Activated CD8-positive, alpha-beta memory T cell treated with anti-CD3 and anti-CD28 coated beads, Interleukin-2, amount 10 ng/mL, durations not matched to agents 7 days and 5 days (primary cell): ENCODE results near the gene TAF1. TPM values are rescaled to one million over a fixed set of nuclear protein-coding genes. Genes with fewer than 3 reads are reported as not detected.
"Not testable (repeated sequence)": the region's sequence is repeated elsewhere in the genome, so short reads cannot be mapped to it uniquely, and the experiment has no call there.

Source experiments
- ATAC-seq: fragments of 150-1000 bp; cut with Tn5 transposase; one replicate; pipeline ENCODE4 v1.10.0; 2021; ENCODE audit warnings: moderate library complexity
- CTCF ChIA-PET: fragments of 350-600 bp; sonication (Branson Sonifier 250); formaldehyde crosslinking; loops from one replicate; lab custom pipeline; 2021; ENCODE audit warnings: antibody characterized with exemption; lab: Charles Lee
- DNase-seq: peaks from one replicate; pipeline ENCODE4 v3.0.0-alpha.2; 2020
- H3K27ac Mint-ChIP-seq: one replicate; pipeline ENCODE4 v1.8.0; 2021; ENCODE audit warnings: mild to moderate bottlenecking, mixed read lengths
- H3K27me3 Mint-ChIP-seq: one replicate; pipeline ENCODE4 v1.8.0; 2021; ENCODE audit warnings: mixed read lengths
- H3K36me3 Mint-ChIP-seq: one replicate; pipeline ENCODE4 v1.8.0; 2021; ENCODE audit warnings: mild to moderate bottlenecking, mixed read lengths
- H3K4me1 Mint-ChIP-seq: one replicate; pipeline ENCODE4 v1.8.0; 2021; ENCODE audit warnings: mixed read lengths
- H3K4me3 Mint-ChIP-seq: one replicate; pipeline ENCODE4 v1.8.0; 2021; ENCODE audit warnings: mild to moderate bottlenecking, moderate library complexity, mixed read lengths
- H3K9me3 Mint-ChIP-seq: one replicate; pipeline ENCODE4 v1.8.0; 2022; ENCODE audit warnings: low read depth, mixed read lengths
- total RNA-seq, 2 experiments: library from RNA; stranded (reverse); gene quantifications; one replicate each; pipeline ENCODE4 v1.2.3, GENCODE V29; 2021

The TAF1 gene
- total RNA-seq, 2 experiments from 2014 or later: 35.3 to 46.1 TPM

DNA sequence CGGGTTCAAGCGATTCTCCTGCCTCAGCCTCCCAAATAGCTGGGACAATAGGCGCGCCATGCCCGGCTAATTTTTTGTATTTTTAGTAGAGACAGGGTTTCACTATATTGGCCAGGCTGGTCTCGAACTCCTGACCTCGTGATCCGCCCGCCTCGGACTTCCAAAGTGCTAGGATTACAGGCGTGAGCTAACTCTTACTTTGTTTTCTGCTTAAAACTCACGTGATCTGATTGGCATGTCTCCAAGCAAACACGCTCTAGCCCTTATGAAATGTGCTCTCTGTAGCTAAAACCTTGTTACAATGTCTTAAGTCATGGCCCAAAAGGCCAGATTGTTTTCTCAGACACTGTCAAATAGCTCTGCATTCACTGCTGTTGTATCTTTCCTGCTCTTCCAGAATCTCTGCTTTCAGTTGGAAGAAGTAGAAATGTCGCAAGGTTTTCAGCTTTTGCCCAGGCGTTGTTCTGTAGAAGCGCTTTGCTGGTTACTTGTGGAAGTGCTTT lies 127.0 kb downstream of the TAF1 start:
- no peak for DNase-seq
- CTCF ChIA-PET: interaction anchor here (0.7 to 1.0 kb wide), 2 partner anchors 14 to 42 kb away, joined by 3 read pairs; no protein-coding TSS in a partner anchor
- H3K4me3 Mint-ChIP-seq: peak overlapping the region; percentile 82
- H3K27ac Mint-ChIP-seq: no peak overlapping the region
- H3K4me1 Mint-ChIP-seq: peaks cover 26% of the 10 kb centered on the region
- H3K9me3 Mint-ChIP-seq: no peaks in the 10 kb centered on the region
- H3K36me3 Mint-ChIP-seq: peaks cover 7% of the 10 kb centered on the region
- no peaks in the 10 kb centered on the region for H3K27me3 Mint-ChIP-seq
- ATAC-seq: no peak

- CTCF ChIA-PET: interaction anchor here (1.0 kb wide), 1 partner anchor 38 kb away, joined by 3 read pairs; no protein-coding TSS in a partner anchor
- H3K9me3 Mint-ChIP-seq, H3K27ac Mint-ChIP-seq, DNase-seq, ATAC-seq, H3K27me3 Mint-ChIP-seq, H3K36me3 Mint-ChIP-seq: not testable (repeated sequence)
- peak overlapping the region; percentile 21 for H3K4me3 Mint-ChIP-seq
- peaks cover 22% of the 10 kb centered on the region for H3K4me1 Mint-ChIP-seq
These were observed 129.8 kb downstream of the TAF1 start for GRCh38 chrX:71495979-71496378.

- DNase-seq (no peak), ATAC-seq (no peak)
- H3K36me3 Mint-ChIP-seq: peaks cover 3% of the 10 kb centered on the region
- H3K4me3 Mint-ChIP-seq: peak overlapping the region; percentile 21
- no peak overlapping the region for H3K27ac Mint-ChIP-seq
- H3K4me1 Mint-ChIP-seq: peaks cover 19% of the 10 kb centered on the region
- CTCF ChIA-PET: no interaction called here
- H3K27me3 Mint-ChIP-seq: no peaks in the 10 kb centered on the region
- H3K9me3 Mint-ChIP-seq: no peaks in the 10 kb centered on the region
These were observed 130.3 kb downstream of the TAF1 start for GRCh38 chrX:71496476-71496875.

- H3K27me3 Mint-ChIP-seq, H3K27ac Mint-ChIP-seq, H3K4me1 Mint-ChIP-seq, H3K4me3 Mint-ChIP-seq, H3K36me3 Mint-ChIP-seq, DNase-seq, H3K9me3 Mint-ChIP-seq, CTCF ChIA-PET, ATAC-seq: not testable (repeated sequence)
These were observed 135.9 kb downstream of the TAF1 start for GRCh38 chrX:71502080-71502479.

GRCh38 chrX:71504346-71504745 lies 138.2 kb downstream of the TAF1 start:
- H3K36me3 Mint-ChIP-seq: no peaks in the 10 kb centered on the region
- no peak overlapping the region for H3K27ac Mint-ChIP-seq
- no peak overlapping the region for H3K4me3 Mint-ChIP-seq
- no peak for ATAC-seq
- H3K4me1 Mint-ChIP-seq: no peaks in the 10 kb centered on the region
- no peak for DNase-seq
- CTCF ChIA-PET: no interaction called here
- no peaks in the 10 kb centered on the region for H3K27me3 Mint-ChIP-seq
- no peaks in the 10 kb centered on the region for H3K9me3 Mint-ChIP-seq

DNA sequence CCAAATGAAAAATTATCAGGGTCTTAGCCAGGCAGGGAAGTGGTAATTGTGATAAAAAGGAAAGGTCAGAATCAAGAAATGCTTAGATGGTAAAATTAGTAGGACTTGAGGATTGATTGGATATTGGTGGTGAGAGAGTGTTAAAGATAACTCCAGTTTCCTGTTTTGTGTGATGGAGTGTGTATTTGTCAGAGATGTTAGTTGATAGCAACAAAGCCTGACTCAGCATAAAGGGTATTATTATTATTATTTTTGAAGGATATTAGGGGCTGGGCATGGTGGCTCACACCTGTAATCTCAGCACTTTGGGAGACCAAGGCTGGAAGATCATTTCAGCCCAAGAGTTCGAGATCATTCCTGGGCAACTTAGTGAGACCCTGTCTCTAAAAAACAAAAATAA lies 143.1 kb downstream of the TAF1 start:
- CTCF ChIA-PET: no interaction called here
- Mint-ChIP-seq H3K27ac (no peak overlapping the region), H3K36me3 (peaks cover 3% of the 10 kb centered on the region), H3K27me3 (no peaks in the 10 kb centered on the region), H3K4me3 (no peak overlapping the region), H3K4me1 (peaks cover 7% of the 10 kb centered on the region), H3K9me3 (no peaks in the 10 kb centered on the region)
- ATAC-seq (no peak), DNase-seq (no peak)

- CTCF ChIA-PET: no interaction called here
- ATAC-seq (no peak), DNase-seq (no peak)
- Mint-ChIP-seq H3K4me3 (no peak overlapping the region), H3K27me3 (no peaks in the 10 kb centered on the region), H3K27ac (no peak overlapping the region), H3K36me3 (peaks cover 3% of the 10 kb centered on the region), H3K9me3 (no peaks in the 10 kb centered on the region), H3K4me1 (peaks cover 12% of the 10 kb centered on the region)
These were observed 144.0 kb downstream of the TAF1 start for GRCh38 chrX:71510161-71510560.

GRCh38 chrX:71513731-71514130 lies 147.6 kb downstream of the TAF1 start:
- not testable (repeated sequence) for H3K27me3 Mint-ChIP-seq, H3K4me3 Mint-ChIP-seq, H3K9me3 Mint-ChIP-seq, DNase-seq, ATAC-seq, H3K36me3 Mint-ChIP-seq, H3K27ac Mint-ChIP-seq
- peaks cover 12% of the 10 kb centered on the region for H3K4me1 Mint-ChIP-seq
- CTCF ChIA-PET: interaction anchor here (0.6 to 1.1 kb wide), 3 partner anchors 13 to 148 kb away, joined by 3 read pairs; partner anchors contain the start of genes OGT and TAF1

DNA sequence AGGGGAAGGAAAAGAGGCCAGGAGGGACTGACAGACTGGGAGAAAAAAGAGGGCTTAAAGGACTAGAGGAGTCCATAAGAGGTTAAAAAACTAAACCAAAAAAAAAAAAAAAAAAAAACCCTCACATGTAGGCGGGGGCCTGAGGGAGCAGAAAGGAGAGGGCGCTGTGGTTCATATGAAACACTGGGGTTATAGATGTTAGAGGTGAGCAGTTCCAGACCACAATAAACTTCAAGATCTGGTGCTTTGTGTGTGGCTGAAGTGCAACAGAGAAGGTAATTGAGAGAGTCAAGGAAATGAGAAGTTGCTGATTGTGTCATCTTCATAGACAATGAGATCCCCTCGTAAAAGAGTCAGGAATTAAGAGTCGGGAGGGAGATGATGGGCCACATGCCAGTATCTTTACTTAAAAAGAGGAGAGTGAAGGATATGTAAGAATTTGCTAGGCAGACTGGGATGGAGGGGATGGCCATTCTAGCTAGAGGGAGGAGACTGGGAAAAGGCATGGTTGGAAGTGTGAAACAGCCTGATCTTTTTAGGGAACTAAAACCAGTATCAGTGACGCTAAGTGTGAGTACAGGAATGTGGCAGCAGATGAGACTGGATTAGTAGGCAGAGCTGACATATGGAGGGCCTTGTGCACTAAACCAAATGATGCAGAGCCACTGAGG lies 148.3 kb downstream of the TAF1 start:
- CTCF ChIA-PET: interaction anchor here (0.6 to 1.1 kb wide), 6 partner anchors 12 to 149 kb away, joined by 3 read pairs; partner anchors contain the start of genes OGT and TAF1
- no peaks in the 10 kb centered on the region for H3K9me3 Mint-ChIP-seq
- ATAC-seq: peak; percentile 85
- peaks cover 12% of the 10 kb centered on the region for H3K4me1 Mint-ChIP-seq
- peaks cover 3% of the 10 kb centered on the region for H3K36me3 Mint-ChIP-seq
- no peaks in the 10 kb centered on the region for H3K27me3 Mint-ChIP-seq
- DNase-seq: peak; percentile 62
- H3K4me3 Mint-ChIP-seq: no peak overlapping the region
- peak overlapping the region; percentile 8 for H3K27ac Mint-ChIP-seq

- no peak overlapping the region for H3K4me3 Mint-ChIP-seq
- CTCF ChIA-PET: interaction anchor here (0.9 to 1.1 kb wide), 3 partner anchors 13 to 19 kb away, joined by 3 read pairs; no protein-coding TSS in a partner anchor
- peaks cover 12% of the 10 kb centered on the region for H3K4me1 Mint-ChIP-seq
- H3K27me3 Mint-ChIP-seq: no peaks in the 10 kb centered on the region
- ATAC-seq (no peak), DNase-seq (no peak)
- H3K27ac Mint-ChIP-seq: no peak overlapping the region
- peaks cover 3% of the 10 kb centered on the region for H3K36me3 Mint-ChIP-seq
- no peaks in the 10 kb centered on the region for H3K9me3 Mint-ChIP-seq
These were observed 148.9 kb downstream of the TAF1 start for GRCh38 chrX:71515038-71515396.

Other genes starting within 250 kb of the TAF1 start
- 10 to 100 TPM; 45.9 to 62.2 TPM for gene MED12, start 247.8 kb upstream of the TAF1 start, total RNA-seq
- 1 to 10 TPM in 1 of 2 experiments, under 1 TPM in 1; 0.87 to 1.3 TPM for gene NLGN3, start 221.5 kb upstream of the TAF1 start, total RNA-seq
- not detected for gene GJB1, start 143.1 kb upstream of the TAF1 start, total RNA-seq
- 10 to 100 TPM; 25.8 to 29.1 TPM for gene ZMYM3, start 112.2 kb upstream of the TAF1 start, total RNA-seq
- gene NONO, start 82.7 kb upstream of the TAF1 start, total RNA-seq: 100 to 1,000 TPM; 430 to 514 TPM
- gene ITGB1BP2, start 64.6 kb upstream of the TAF1 start, total RNA-seq: 1 to 10 TPM; 5.6 to 6.3 TPM
- gene OGT, start 166.7 kb downstream of the TAF1 start, total RNA-seq: 100 to 1,000 TPM; 365 to 381 TPM
- 1 to 10 TPM; 4.3 to 6.7 TPM for gene GCNA, start 212.1 kb downstream of the TAF1 start, total RNA-seq